Measurements from ENCODE around the gene PALD1. TPM values are rescaled to one million over a fixed set of nuclear protein-coding genes. Genes with fewer than 3 reads are reported as not detected.

PALD1 gene
- under 0.01 and 0.18 TPM in 2 replicates for total RNA-seq (2012; rRNA removed)
- 0.12 and 0.14 TPM in 2 replicates for polyA plus RNA-seq (2012; rRNA removed)
- 0.11 TPM in 2 replicates for polyA plus RNA-seq (2012; cell fraction: cytosol; rRNA removed)
- polyA plus RNA-seq (2012; cell fraction: nucleus; rRNA removed; ENCODE audit: low replicate concordance), result 0.11 and 0.26 TPM in 2 replicates
- percentile 15 among the genes with signal in this experiment for Bru-seq, nascent RNA
- BruChase-seq, experiment 1, labeled RNA remaining after a 6-hour chase, result percentile 13 among the genes with signal in this experiment
- BruChase-seq, experiment 2, labeled RNA remaining after a 2-hour chase, result percentile 15 among the genes with signal in this experiment
- long read RNA-seq, result 0 reads

GRCh38 chr10:70478191-70479164 lies at the start of gene PALD1:
TSS of gene PALD1 (plus strand) at chr10:70478767. CDS start at chr10:70525952, 47,185 bp downstream.
- no peak within 1 kb of the TSS for H3K9ac ChIP-seq (ENCODE audit: low read depth, low read length)
- H3K18ac ChIP-seq (ENCODE audit: low read depth, low read length), result no peak within 1 kb of the TSS
- 2% methylated on average over 60 of the region's 110 CpGs; no CpG with 5 or more reads in 1 of the 2 experiments for WGBS, 2 experiments (ENCODE audit: extremely low coverage in 2 of 2, insufficient read length in 1 of 2)
- DNase-seq, result no peak
- no peaks in the 10 kb centered on the region for H3K36me3 ChIP-seq (ENCODE audit: control insufficient read depth, insufficient read depth, low read length)
- H4K5ac ChIP-seq (ENCODE audit: low read depth, low read length), result no peak within 1 kb of the TSS
- H2AK9ac ChIP-seq (replicated peaks; ENCODE audit: low read depth, low read length, poor library complexity), result peak within 1 kb of the TSS; percentile 40
- peak within 1 kb of the TSS; percentile 48 for H3K4me3 ChIP-seq (ENCODE audit: insufficient read depth, low read depth, low read length)
- in situ Hi-C loops (cut with MboI; ENCODE audit: low sequenced_read_pairs), result no loop called here
- no peak within 1 kb of the TSS for H2AK5ac ChIP-seq (ENCODE audit: low read depth, low read length)
- H3K9me1 ChIP-seq (ENCODE audit: insufficient read depth, low read length), result no peaks in the 10 kb centered on the region
- H3K14ac ChIP-seq (replicated peaks; ENCODE audit: low read depth, low read length), result no peak within 1 kb of the TSS
- ATAC-seq (ENCODE audit: low read depth), result peak; percentile 68
- no peaks in the 10 kb centered on the region for H3K4me1 ChIP-seq (ENCODE audit: control insufficient read depth, insufficient read depth, low read length)
- H3K23ac ChIP-seq (ENCODE audit: low read depth, low read length), result no peak within 1 kb of the TSS
- H2AFZ ChIP-seq (replicated peaks; ENCODE audit: low read length, poor library complexity), result peak within 1 kb of the TSS; percentile 86
- dilution Hi-C loops (cut with HindIII; ENCODE audit: low sequenced_read_pairs, unreplicated experiment), result no loop called here
- no peaks in the 10 kb centered on the region for H3K9me3 ChIP-seq (ENCODE audit: control insufficient read depth, insufficient read depth, low read length)
- H3K27ac ChIP-seq (ENCODE audit: insufficient read depth, low read length), result no peak within 1 kb of the TSS
- intact Hi-C loops (cut with micrococcal nuclease), result no loop called here
- H4K91ac ChIP-seq (ENCODE audit: insufficient read depth, low read depth, low read length), result no peak within 1 kb of the TSS
- BruUV-seq (replicated peaks), result no TSS peak
- CTCF ChIA-PET, result no interaction called here
- no peak within 1 kb of the TSS for H2BK20ac ChIP-seq (ENCODE audit: low read depth, low read length)
- no peak within 1 kb of the TSS for H3K4ac ChIP-seq (ENCODE audit: low read depth, low read length)
- TF ChIP-seq ELK1 (IDR thresholded peaks at IDR 0.05; ENCODE audit: borderline replicate concordance, low read depth, low read length) (no peak), MAFK (IDR thresholded peaks at IDR 0.05; ENCODE audit: low read depth, low read length) (no peak), FOS (IDR thresholded peaks at IDR 0.05; ENCODE audit: low read depth, low read length) (no peak), MAZ (IDR thresholded peaks at IDR 0.05; ENCODE audit: borderline replicate concordance, low read depth, low read length) (no peak)
- no peak within 1 kb of the TSS for H2BK120ac ChIP-seq (ENCODE audit: low read depth, low read length)
- no peak within 1 kb of the TSS for H2BK5ac ChIP-seq (ENCODE audit: low read depth, low read length, poor library complexity, severe bottlenecking)
- H3K27me3 ChIP-seq (ENCODE audit: control insufficient read depth, insufficient read depth, low read length), result peaks cover 83% of the 10 kb centered on the region
- no peak within 1 kb of the TSS for H3K56ac ChIP-seq (ENCODE audit: extremely low read depth, insufficient read depth, low read length)
- POLR2A ChIA-PET (ENCODE audit: unreplicated experiment), result no interaction called here
- no peaks in the 10 kb centered on the region for H3K79me1 ChIP-seq (ENCODE audit: low read depth in 1 of 2, low read length in 2 of 2)
- H4K8ac ChIP-seq (ENCODE audit: low read depth in 2 of 2, low read length in 2 of 2), result no peak within 1 kb of the TSS
- H3K4me2 ChIP-seq (ENCODE audit: low read depth, low read length), result peak within 1 kb of the TSS; percentile 60; the same call in 1 of the 2 replicates
- H4K20me1 ChIP-seq (ENCODE audit: insufficient read depth, low read length), result no peaks in the 10 kb centered on the region
- H2BK15ac ChIP-seq (ENCODE audit: low read depth, low read length), result no peak within 1 kb of the TSS

All from IMR-90 (cell line).